Gastrocnemius medialis (tissue), 4 donors: Measurements from ENCODE around the gene MYOD1.

ENCODE experiments used
- CTCF ChIP-seq, 5 experiments: fragments of 450-650 bp in 3 of 5; fragments of 200-600 bp in 2 of 5; sonication (generic) in 2 of 5; IDR thresholded peaks in 4 of 5; conservative IDR thresholded peaks in 1 of 5; 1 replicate in 4 of 5; 2 replicates in 1 of 5; pipeline ENCODE4 v1.5.1; 2016 to 2019; ENCODE audit warnings: antibody characterized with exemption in 5 of 5, mild to moderate bottlenecking in 3 of 5, moderate library complexity in 3 of 5
- POLR2A ChIP-seq, 2 donors: fragments of 450-650 bp; IDR thresholded peaks; one replicate each; pipeline ENCODE4 v1.6.1; 2017; ENCODE audit warnings: antibody characterized with exemption in 2 of 2, mild to moderate bottlenecking in 2 of 2, moderate library complexity in 2 of 2

- TF ChIP-seq CTCF (IDR thresholded peaks at IDR 0.05 in 4 of 5, conservative IDR thresholded peaks at IDR 0.05 in 1 of 5) (no peak), POLR2A (IDR thresholded peaks at IDR 0.05) (no peak)
These were observed 45.4 kb upstream of the MYOD1 start for GRCh38 chr11:17673951-17674350.
